Cerebellar cortex (tissue), 1 donor: ENCODE data around the gene ABHD16B.
"Not testable (repeated sequence)": the region's sequence is repeated elsewhere in the genome, so short reads cannot be mapped to it uniquely, and the experiment has no call there.

ENCODE experiments used
- DNase-seq: peaks from one replicate; pipeline ENCODE4 v3.0.0-alpha.2; 2015; ENCODE audit warnings: low spot score

ABHD16B gene

DNA sequence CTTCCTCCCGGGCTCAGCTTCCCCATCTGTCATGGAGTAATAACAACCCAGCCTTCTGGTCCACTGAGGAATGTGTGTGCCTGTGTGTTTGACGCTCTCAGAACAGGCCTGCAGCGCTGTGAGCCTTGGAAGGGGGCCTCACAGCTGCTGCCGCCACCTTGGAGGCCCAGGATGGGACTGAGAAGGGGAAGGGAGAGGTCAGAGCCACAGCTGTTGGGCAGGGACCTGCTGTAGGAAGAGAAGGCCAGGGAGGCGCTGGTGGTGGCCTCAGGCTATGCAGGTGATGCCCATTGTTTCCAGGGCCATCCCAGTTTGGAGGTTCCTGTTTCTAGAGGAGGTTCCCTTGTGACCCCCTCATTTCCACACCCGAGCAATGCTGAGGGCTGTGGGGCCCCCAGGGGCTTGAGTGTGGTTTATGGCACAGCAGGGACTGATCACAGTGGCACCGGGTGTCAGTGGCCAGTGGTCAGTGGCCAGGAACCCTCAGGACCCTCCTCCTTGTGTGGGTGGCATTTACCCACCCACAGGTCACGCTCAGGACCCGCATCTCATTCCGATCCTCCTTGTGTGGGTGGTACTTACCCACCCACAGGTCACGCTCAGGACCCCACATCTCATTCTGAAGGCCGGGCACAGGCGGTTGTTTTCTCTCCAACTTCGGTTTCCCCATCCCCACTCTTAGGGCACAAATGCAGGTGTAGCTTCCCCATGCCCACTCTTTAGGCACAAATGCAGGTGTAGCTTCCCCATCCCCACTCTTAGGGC is 17.8 kb downstream of the ABHD16B start:
- no peak for DNase-seq

DNA sequence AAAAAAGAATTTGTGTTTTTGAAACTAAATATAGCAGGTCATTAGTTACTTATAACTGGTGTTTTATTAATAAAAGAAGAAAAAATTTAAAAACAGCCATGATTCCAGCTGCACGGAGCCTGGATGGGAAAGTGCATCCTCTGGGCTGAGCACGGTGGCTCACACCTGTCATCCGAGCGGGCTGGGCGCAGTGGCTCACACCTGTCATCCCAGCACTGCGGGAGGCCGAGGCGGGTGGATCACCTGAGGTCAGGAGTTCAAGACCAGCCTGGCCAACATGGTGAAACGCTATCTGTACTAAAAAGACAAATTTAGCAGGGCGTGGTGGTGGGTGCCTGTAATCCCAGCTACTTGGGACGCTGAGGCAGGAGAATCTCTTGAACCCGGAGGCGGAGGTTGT is 19.6 kb downstream of the ABHD16B start:
- not testable (repeated sequence) for DNase-seq

DNA sequence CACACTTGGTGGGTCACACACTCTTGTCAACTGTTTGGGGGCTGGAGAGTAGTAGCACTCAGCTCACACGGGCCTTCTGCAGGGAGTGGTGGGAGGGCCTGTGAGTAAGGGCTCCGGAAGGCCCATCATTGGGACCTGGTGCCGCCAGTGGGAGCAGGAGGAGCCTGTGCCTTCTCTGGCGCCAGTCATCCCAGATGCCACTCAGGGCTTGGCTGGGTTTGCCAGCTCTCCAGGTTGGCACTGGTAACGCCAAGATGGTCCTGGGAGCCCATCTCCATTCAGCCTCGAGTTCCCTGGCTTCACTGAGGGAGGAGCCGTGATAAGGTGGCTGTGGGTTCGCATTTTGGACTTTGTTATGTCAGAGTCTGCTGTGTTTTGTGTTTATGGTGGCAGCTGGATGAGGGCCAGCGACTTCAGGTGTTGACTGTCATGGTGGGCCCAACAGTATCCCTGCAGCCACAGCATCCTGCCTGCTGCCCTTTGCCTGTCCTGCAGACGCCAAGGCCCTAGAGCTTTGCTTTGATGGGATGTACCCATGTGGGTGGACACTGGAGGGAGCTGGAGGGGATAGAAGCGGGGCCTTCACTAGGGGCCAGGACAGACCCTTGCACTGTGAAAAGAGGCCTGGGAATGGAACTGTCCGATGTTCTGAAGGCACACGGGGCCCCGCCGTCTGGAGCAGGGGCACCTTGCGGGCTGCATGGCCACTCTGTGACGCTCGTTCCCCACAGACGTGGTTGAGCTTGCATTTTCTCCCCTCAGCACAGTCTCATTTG is 20.3 kb downstream of the ABHD16B start:
- peak; percentile 52 for DNase-seq

DNA sequence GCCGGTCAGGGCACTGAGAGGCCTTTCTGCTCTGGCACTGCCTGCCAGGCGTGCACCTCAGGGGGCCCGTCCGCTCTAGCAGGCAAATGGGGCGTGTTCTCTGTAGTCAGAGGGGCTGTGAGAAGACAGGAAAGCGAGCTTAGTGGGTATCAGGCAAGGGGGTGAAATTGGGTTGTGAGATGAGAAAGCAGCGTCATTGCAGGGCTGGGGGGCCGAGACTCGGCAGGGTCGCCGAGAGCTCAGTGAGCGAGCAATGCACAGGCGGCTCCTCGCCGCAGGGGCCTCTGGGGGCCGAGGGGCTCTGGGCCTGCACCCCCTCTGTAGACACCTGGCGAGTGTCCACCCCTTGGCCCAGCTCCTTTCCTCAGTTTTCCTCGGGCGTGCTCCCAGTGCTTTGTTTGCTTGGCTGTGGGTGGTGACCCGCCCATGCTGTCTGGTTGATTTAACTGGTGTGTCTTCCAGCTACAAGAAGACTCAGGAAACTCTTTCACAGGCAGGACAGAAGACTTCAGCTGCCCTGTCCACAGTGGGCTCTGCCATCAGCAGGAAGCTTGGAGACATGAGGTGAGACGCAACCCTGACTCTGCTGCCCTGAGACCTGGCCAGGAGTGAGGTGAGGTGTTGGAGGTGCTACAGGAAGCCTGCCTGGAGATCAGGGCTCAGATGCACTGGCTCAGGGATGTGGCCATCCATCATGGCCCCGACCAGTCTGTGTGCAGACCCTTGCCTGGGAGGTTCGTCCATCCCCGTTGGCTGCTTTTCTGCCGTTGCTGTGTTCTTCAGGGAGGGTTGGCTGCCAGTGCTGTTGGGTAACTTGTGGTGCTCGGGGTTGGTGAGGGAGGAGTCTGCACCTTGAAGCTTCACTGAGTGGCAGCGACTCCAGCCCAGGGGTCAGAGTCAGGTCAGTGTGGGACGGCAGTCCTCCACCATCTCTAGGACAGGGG is 21.2 kb downstream of the ABHD16B start:
- no peak for DNase-seq

DNA sequence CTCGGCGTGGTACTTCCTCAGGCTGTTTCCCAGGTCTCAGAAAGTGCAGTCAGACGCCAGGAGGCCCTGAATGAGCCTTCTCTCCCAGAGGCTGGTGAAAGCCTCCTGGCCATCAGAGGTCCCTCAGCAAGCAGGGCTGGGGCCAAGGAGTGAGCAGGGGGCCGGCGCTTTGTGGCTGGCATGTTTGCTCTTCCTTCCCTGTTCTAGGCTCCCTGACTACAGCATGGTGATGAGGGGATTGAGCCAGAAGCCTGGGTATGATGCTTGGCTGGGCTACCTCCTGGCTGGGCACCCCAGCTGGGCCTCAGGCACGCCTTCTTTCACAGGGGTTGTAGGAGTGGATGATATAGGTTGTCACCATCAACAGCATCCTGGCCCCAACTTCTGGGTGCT is 21.9 kb downstream of the ABHD16B start:
- no peak for DNase-seq

DNA sequence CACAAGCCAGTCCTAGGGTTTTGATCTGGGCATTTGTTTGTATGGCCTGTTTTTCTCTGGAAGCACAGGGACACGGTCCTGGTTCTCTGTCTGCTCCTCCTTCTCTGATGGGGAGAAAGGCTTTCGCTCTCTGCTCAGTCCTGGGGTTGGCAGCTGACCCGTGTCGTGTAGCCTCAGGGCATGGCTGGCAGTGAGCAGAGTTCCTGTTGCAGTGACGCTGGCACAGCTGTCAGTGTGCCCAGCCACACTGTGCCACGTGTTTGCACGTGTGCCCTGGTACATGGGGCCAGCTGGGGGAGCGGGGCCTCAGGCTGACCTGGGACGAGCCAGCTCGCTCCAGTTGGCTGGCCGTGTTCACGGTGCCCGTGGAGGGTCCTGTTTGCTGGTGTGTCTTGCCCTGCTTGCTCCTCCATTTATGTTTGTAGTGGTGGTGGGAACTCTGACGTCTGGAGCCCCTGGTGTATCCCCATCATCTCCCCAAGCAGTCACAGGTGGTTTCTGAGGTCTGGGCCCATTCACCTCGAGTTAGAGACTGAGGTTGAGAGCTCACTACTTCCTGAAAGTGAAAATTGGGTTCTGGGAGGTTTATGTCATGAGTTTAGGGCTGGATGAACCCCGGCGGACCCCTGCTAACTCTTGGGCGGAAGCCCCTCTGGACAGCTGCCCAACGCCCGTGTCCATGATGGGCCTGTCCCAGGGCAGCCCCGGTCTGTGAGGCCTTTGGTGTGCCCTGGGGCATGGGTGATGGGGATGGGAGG is 23.4 kb downstream of the ABHD16B start:
- DNase-seq: no peak

DNA sequence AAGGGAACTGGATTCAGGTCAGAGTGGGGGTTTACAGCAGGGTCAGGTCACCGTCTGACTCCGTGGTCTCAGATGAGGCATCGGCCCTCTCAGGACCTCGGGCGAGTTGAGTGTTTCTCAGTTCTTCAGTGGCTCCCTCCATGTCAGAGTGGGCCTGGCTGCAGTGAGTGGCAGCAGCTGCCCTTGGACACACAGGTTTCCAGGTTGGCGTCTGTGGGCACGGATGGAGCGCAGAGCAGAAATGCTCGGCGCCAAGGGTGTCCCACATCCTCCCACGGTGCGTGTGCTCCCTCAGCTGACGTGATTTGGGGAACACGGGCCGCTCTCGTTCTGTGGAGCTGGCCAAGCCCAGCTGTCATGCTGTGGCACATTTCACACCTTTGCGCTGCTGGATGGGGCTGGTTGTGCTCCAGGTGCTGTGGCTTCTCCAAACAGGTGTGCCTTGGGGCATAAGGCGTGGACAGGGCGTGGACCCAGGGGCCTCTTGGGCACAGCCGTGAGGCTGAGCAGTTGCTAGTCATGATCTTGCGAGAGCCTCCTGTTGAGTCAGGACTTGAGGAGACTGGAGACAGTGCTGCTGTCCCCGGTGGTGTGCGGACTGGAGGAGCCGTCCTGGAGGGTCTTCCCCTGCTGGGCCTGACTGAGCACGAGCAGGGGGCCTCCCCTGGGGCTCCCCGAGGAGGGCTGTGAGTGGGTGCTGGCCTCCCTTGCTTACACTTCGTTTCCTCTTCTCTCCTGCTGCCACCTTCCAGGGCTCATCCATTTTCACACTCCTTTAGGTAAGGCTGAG is 24.2 kb downstream of the ABHD16B start:
- no peak for DNase-seq

DNA sequence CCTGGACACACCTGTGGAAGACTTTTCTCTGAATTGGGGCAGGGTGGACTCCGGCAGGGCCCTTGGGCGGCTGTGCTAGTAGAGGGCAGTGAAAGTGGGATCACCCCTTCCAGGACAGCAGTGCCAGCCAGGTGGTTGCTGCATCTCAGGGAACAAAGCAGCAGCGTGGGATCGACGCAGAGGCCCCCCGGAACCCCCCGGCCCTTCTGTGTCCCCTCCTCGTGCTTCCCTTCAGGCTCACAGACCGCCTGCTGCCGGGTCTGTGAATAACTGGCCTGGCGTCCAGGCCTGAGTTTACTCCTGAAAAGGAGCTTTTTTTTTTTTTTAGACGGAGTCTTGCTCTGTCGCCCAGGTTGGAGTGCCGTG is 24.7 kb downstream of the ABHD16B start:
- no peak for DNase-seq

DNA sequence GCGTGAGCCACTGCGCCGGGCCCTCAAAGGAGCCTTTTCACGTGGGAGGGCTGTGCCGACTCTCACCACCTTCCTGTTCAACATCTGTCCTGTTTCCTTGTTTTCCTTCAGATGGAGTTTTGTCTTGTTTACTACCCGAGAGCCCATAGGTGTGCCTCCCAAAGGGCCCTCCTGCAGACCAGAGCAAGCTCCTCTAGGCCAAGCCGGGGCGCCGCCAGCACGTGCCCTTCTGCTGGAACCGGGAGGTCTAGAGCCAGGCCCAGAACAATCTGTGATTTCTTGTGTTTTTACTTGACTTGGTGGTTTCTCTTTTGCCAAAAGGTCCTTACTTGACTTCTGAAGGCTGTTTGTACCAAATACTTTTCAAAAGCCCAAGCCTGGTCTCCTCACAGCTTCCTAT is 25.6 kb downstream of the ABHD16B start:
- DNase-seq: no peak

DNA sequence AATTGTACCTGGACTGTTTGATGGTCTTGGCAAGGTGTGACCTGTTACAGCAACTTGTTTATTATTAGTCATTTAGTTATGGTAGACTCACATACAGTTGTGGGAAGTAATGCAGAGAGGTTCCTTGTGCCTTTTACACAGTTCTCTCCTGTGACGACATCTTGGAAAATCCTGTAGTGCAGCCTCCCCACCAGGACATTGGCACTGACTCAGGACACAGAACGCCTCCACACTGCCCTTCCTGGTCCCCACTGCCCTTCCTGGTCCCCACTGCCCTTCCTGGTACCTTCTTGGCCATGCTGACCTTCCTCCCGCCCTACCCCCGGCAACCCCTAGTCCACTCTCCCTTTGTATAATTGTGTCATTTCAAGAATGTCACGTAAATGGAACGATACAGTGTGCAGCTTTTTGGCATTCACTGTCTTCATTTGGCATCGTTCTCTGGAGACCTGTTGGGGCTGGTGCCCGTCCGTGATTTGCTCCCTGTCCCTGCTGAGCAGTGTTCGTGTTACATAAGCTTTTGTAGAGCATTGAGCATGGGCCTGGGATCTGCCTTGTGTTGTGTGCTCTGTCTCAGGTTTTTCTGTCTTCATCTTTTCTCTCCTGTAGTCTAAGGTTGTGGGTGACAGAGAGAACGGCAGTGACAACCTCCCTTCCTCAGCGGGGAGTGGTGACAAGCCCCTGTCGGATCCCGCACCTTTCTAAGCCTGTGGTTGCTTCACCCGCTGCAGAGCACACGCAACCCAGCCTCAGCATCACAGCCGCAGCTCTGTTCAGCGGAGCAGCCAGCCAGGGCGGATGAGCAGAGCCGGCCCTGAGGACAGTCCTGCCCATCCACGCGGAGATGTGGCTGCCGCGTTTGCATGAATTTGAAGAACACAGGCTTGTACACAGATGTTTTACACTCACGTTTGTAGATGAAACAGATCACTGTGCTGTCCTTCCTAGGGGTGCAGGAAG is 28.2 kb downstream of the ABHD16B start:
- DNase-seq: peak; percentile 90

DNA sequence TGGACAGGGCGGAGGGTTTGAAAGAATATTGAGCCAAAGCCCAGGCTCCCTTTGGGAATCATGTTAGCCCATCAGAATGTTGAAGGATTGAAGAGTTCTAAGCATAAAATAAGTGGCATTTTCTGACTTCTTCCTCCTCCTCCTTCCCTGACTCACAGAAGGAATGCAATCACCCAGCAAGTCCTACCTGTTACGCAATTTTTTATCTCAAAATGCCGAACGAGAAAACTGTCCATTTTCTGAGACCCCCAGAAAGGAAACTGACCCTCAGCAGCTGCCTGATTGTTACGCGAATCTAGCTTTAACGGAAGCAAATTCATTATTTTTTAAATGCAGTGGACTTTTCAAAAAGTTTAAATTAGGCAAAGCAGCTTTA is 28.9 kb downstream of the ABHD16B start:
- DNase-seq: no peak

DNA sequence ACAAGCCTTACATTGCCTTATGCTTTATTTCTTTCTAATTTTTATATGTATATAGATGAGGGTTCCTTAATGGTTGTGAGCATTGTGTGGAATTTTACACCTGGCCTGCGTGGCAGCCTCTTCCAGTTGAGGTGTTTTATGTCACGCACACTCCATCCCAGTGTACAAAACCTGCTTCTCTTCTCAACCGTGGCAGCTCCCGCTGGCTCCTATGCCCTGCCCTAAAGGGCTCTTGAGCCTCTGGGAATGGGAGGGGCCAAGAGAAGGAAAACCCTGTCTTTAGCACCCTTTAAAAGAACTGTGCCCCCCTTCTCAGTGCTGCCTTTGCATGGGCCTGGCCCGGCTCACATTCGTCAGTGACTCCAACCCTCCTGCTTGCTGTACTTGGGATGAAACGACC is 29.3 kb downstream of the ABHD16B start:
- DNase-seq: no peak

DNA sequence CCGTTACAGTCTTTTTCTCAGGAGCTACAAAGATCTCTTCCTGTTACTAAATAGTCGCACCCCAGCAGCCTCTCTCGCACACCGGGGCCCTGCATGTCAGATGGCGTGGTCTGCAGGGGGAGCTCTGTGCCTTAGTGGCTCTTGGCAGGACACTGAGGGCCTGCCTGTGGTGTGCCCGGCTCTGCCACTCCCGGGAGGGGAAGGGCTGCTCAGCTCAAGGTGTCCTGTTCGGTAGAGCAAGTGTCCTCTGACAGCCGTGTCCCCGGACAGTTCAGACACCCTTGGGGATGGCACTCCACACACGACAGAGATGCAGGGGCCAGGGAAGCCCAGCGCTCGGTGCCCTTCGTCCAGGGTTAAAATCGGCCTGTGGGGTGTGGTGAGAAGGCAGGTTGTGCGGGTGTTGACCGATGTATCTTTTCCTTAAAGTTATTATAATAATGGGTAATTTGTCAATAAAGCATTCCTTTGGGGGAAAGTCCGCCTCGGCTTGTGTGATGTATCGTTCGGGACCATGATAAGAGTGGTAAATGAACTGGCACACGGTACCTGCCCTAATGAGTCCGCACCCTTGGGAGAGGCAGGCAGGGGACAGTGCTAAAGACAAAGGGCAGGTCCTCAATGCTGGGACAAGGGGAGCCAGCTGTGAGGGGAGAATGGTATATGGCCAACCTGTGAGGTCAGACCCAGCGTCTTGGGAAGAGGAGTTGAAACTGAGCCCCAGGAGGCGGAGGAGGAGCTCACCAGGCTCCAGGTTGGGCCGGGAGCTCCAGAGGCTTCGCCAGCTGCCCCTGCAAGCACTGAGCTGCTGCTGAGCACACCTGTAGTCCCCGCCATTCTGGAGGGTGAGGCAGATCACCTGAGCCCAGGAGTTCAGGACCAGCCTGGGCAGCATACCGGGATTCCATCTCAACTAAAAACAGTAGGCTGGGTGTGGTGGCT is 30.0 kb downstream of the ABHD16B start:
- DNase-seq: no peak

DNA sequence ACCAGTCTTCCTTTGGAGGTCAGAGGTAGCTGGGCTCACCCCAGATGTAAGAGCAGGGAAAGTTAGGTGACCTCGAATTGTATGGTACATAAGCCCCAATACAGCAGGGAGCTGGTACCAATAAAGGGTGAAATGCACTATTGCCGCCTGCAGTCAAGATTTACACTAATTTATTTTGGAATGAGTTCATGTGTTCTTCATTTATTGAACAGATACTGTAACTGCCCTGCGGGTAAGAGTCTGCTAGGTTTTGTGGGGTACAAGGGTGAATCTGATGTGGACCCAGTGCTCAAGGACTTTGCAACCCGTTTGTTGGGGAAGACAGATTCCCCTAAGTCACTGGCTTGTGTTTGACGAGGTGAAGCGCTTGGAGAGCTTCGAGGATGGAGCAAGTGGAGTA is 31.1 kb downstream of the ABHD16B start:
- no peak for DNase-seq

DNA sequence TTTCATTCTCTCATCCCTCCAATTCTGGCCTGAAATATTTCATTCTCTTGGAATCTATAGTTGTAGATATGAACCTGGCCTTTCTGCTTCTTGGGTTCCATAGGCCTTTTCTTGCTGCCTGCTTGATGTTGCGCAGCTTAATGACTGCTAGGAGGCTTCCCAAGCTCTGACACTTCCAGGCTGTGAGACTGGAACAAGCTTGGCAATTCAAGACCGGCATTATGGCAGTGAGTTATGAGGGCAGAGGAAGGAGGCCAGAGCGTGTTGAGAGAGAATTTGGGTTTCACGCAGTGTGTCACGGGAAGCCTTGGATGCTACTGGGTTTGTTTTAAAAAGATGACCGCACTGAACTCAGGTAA is 32.7 kb downstream of the ABHD16B start:
- peak; percentile 57 for DNase-seq

DNA sequence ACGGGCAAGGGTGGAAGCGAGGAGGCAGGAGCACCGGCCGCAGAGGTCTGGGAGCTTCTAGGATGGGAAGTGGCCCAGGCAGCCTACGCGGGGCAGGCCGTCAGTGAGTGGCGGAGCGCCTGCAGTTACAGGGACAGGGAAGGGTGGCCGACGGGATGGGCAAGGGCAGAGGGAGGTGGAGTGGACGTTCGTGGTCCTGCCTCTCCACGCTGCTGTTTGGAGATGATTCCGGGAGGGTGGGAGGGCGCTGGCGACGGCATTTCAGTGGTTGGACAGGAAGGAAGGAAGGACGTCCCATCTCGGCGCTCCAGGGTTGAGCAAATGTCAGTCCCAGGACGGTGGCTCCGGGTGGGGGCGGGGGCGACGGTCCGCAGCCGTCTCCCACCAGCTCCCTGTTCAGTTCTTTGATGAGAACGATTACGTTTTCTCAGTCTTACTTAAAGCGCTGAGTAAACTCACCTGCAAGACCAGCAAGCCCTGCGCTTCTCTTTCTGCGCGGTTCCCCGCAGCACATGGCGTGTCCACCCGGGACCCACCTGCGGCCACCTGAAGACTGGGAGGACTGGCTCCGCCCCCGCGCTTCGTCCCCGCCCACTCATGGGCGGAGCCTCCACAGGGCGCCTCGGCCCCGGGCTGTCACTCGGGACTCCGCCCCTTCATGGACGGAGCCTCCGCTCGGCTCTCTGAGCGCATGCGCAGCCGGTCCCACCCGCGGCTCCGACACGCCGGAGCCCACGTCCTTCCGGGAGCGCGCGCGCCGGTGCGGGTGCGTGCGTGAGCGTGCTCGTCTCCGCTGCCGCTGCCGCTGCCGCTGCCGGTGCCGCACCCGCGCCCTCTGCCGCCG is 33.3 kb downstream of the ABHD16B start, which contains the start of gene DNAJC5:
DNAJC5 (plus strand) TSS at position 769 of the 844 bp plus-strand sequence. CDS start 33,220 bp downstream, outside the sequence.
- DNase-seq: peak; percentile 95

DNA sequence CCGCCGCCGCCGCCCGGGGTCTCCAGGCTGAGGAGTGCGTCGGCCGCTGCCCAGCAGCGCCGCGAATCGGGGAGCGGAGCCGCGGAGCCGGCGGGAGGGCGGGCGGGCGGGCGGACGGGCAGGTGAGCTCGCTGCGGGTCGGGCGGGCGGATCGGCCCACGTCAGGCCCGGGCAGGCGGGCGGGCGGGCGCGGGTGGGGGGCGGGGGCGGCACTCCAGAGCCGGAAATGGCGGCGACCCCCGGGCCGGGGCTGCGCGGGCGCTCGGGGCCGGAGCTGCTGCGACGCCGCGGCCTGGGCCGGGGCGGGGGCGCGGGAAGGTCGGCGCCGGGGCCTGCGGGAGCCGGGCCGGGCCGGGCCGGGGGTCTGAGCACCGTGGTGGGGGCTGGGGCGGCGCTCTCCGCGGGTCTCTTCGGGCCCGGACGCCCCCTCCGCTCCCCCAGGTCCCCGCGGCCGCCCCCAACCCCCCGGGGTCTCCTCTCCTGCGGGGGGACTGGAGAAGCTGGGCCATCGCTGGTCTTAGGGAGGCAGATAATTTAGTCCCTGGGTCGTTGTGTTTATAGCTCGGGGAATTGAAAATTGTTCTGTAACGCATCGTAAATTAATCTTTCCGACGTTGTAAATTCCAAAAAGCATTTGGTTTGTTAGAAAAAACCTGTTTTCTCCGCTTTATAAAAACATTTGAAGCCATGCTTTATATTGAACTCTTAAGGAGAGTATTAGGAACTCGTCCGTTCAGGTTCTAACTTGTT is 34.1 kb downstream of the ABHD16B start:
- DNase-seq: no peak
